Measurements from ENCODE around the gene JSRP1. TPM values are rescaled to one million over a fixed set of nuclear protein-coding genes. Genes with fewer than 3 reads are reported as not detected.

Gene JSRP1
- total RNA-seq, 1 donor: 0.27 TPM

DNA sequence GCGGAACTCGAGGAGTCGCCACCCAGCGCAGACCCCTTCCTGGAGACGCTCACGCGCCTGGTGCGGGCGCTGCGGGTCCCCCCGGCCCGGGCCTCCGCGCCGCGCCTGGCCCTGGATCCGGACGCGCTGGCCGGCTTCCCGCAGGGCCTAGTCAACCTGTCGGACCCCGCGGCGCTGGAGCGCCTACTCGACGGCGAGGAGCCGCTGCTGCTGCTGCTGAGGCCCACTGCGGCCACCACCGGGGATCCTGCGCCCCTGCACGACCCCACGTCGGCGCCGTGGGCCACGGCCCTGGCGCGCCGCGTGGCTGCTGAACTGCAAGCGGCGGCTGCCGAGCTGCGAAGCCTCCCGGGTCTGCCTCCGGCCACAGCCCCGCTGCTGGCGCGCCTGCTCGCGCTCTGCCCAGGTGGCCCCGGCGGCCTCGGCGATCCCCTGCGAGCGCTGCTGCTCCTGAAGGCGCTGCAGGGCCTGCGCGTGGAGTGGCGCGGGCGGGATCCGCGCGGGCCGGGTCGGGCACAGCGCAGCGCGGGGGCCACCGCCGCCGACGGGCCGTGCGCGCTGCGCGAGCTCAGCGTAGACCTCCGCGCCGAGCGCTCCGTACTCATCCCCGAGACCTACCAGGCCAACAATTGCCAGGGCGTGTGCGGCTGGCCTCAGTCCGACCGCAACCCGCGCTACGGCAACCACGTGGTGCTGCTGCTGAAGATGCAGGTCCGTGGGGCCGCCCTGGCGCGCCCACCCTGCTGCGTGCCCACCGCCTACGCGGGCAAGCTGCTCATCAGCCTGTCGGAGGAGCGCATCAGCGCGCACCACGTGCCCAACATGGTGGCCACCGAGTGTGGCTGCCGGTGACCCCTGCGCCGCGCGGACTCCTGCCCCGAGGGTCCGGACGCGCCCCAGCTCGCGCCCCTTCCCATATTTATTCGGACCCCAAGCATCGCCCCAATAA lies 4.8 kb downstream of the JSRP1 start:
- TF ChIP-seq, protein P1, sequence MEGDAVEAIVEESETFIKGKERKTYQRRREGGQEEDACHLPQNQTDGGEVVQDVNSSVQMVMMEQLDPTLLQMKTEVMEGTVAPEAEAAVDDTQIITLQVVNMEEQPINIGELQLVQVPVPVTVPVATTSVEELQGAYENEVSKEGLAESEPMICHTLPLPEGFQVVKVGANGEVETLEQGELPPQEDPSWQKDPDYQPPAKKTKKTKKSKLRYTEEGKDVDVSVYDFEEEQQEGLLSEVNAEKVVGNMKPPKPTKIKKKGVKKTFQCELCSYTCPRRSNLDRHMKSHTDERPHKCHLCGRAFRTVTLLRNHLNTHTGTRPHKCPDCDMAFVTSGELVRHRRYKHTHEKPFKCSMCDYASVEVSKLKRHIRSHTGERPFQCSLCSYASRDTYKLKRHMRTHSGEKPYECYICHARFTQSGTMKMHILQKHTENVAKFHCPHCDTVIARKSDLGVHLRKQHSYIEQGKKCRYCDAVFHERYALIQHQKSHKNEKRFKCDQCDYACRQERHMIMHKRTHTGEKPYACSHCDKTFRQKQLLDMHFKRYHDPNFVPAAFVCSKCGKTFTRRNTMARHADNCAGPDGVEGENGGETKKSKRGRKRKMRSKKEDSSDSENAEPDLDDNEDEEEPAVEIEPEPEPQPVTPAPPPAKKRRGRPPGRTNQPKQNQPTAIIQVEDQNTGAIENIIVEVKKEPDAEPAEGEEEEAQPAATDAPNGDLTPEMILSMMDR (IDR thresholded peaks at IDR 0.05; ENCODE audit: insufficient read depth, low read length): no peak
- DNase-seq (ENCODE audit: low read depth): no peak
- H3K4me3 ChIP-seq (ENCODE audit: low read depth, low read length): no peak overlapping the region

DNA sequence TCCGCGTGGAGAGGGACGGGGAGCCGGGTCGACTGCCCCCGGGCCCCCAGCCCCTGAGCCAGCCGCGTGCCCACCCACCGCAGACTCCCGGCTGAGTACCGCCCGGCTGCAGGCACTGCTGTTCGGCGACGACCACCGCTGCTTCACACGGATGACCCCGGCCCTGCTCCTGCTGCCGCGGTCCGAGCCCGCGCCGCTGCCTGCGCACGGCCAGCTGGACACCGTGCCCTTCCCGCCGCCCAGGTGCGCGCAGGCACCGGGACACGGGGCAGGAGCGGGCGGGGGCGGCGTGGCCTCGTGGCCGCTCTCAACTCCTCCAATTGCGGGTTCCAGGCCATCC lies 5.5 kb downstream of the JSRP1 start:
- DNase-seq (ENCODE audit: low read depth): no peak
- TF ChIP-seq, protein P1 (IDR thresholded peaks at IDR 0.05; ENCODE audit: insufficient read depth, low read length): no peak

GRCh38 chr19:2249880-2250765 lies 6.1 kb downstream of the JSRP1 start:
- no peak overlapping the region for H3K4me3 ChIP-seq (ENCODE audit: low read depth, low read length)
- no peak for DNase-seq (ENCODE audit: low read depth)
- TF ChIP-seq, protein P1 (IDR thresholded peaks at IDR 0.05; ENCODE audit: insufficient read depth, low read length): no peak

More for the DNA sequence above, 5.5 kb downstream of the JSRP1 start:
- no peak overlapping the region for H3K4me3 ChIP-seq (ENCODE audit: low read depth, low read length)

DNA sequence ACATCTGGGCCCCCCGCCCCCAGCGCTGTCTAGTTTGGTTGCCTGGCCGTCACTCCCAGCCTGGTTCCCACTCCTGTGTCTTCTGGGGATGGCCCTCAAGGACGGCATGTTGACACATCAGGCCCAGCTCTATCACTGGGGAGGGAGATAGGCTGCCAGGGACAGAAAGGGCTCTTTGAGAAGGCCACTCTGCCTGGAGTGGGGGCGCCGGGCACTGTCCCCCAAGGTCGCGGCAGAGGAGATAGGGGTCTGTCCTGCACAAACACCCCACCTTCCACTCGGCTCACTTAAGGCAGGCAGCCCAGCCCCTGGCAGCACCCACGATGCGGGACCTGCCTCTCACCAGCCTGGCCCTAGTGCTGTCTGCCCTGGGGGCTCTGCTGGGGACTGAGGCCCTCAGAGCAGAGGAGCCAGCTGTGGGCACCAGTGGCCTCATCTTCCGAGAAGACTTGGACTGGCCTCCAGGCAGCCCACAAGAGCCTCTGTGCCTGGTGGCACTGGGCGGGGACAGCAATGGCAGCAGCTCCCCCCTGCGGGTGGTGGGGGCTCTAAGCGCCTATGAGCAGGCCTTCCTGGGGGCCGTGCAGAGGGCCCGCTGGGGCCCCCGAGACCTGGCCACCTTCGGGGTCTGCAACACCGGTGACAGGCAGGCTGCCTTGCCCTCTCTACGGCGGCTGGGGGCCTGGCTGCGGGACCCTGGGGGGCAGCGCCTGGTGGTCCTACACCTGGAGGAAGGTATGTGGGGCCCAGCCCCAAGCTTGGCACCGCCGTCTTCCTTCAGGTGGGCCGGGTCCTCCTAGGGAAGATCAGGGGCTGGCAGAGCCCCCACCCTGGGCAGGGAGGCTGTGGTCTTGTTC lies 7.0 kb downstream of the JSRP1 start, which contains the start of gene AMH:
AMH (plus strand) TSS at position 314 of the 857 bp plus-strand sequence; CDS start at position 324, 10 bp downstream.
- TF ChIP-seq, protein P1 (IDR thresholded peaks at IDR 0.05; ENCODE audit: insufficient read depth, low read length): no peak
- no peak within 1 kb of the TSS for H3K4me3 ChIP-seq (ENCODE audit: low read depth, low read length)
- DNase-seq (ENCODE audit: low read depth): no peak

- TF ChIP-seq, protein P1 (IDR thresholded peaks at IDR 0.05; ENCODE audit: insufficient read depth, low read length): no peak
Observed at GRCh38 chr19:2248136-2249009, 7.8 kb downstream of the JSRP1 start.

More at GRCh38 chr19:2248136-2249009, 7.8 kb downstream of the JSRP1 start:
- no peak for DNase-seq (ENCODE audit: low read depth)
- H3K4me3 ChIP-seq (ENCODE audit: low read depth, low read length): no peak overlapping the region
